ENCODE results near the gene GSTT2B.
A peak's percentile ranks its signal among the peaks of the same experiment; 100 is the strongest.
"Not testable (repeated sequence)": the region's sequence is repeated elsewhere in the genome, so short reads cannot be mapped to it uniquely, and the experiment has no call there.

Gene GSTT2B

GRCh38 chr22:23922921-23923320 lies 38.1 kb downstream of the GSTT2B start:
- no peak overlapping the region for H3K4me3 ChIP-seq (ENCODE audit: low read depth, low read length)
- H3K27ac ChIP-seq: no peak overlapping the region
- H3K27me3 ChIP-seq (replicated peaks): no peaks in the 10 kb centered on the region
- in situ Hi-C loops (cut with HindIII; ENCODE audit: low pct_ligation_motif_present, low sequenced_read_pairs): no loop called here
- H3K36me3 ChIP-seq (replicated peaks): peaks cover 33% of the 10 kb centered on the region
- TF ChIP-seq CTCF (IDR thresholded peaks at IDR 0.05; ENCODE audit: low read depth, low read length, missing control alignments): no peak
- DNase-seq: no peak

GRCh38 chr22:23921586-23922201 lies 39.3 kb downstream of the GSTT2B start:
- H3K36me3 ChIP-seq (replicated peaks): peaks cover 30% of the 10 kb centered on the region

GRCh38 chr22:23920267-23920611 lies 40.8 kb downstream of the GSTT2B start:
- DNase-seq; H3K4me3 ChIP-seq (ENCODE audit: low read depth, low read length); H3K27me3 ChIP-seq (replicated peaks); in situ Hi-C loops (cut with HindIII; ENCODE audit: low pct_ligation_motif_present, low sequenced_read_pairs): not testable (repeated sequence)
- Histone ChIP-seq H3K36me3 (replicated peaks) (peaks cover 20% of the 10 kb centered on the region), H3K27ac (peak overlapping the region; percentile 17)

More at GRCh38 chr22:23921586-23922201, 39.3 kb downstream of the GSTT2B start:
- H3K27ac ChIP-seq; H3K27me3 ChIP-seq (replicated peaks); in situ Hi-C loops (cut with HindIII; ENCODE audit: low pct_ligation_motif_present, low sequenced_read_pairs); H3K4me3 ChIP-seq (ENCODE audit: low read depth, low read length): not testable (repeated sequence)
- peak; percentile 49 for DNase-seq

- TF ChIP-seq CTCF (IDR thresholded peaks at IDR 0.05; ENCODE audit: low read depth, low read length, missing control alignments): no peak
- H3K36me3 ChIP-seq (replicated peaks): no peaks in the 10 kb centered on the region
- no peaks in the 10 kb centered on the region for H3K27me3 ChIP-seq (replicated peaks)
- in situ Hi-C loops (cut with HindIII; ENCODE audit: low pct_ligation_motif_present, low sequenced_read_pairs): no loop called here
- H3K4me3 ChIP-seq (ENCODE audit: low read depth, low read length): no peak overlapping the region
- no peak for DNase-seq
- H3K27ac ChIP-seq: no peak overlapping the region
These were observed 45.7 kb downstream of the GSTT2B start for GRCh38 chr22:23915290-23915689.

GRCh38 chr22:23913661-23914353 lies 47.2 kb downstream of the GSTT2B start:
- peak overlapping the region; percentile 68 for H3K4me3 ChIP-seq (ENCODE audit: low read depth, low read length)
- peak; percentile 99 for DNase-seq
- H3K36me3 ChIP-seq (replicated peaks): no peaks in the 10 kb centered on the region
- peak overlapping the region; percentile 68 for H3K27ac ChIP-seq
- no peaks in the 10 kb centered on the region for H3K27me3 ChIP-seq (replicated peaks)
- in situ Hi-C loops (cut with HindIII; ENCODE audit: low pct_ligation_motif_present, low sequenced_read_pairs): no loop called here
- TF ChIP-seq CTCF (IDR thresholded peaks at IDR 0.05; ENCODE audit: low read depth, low read length, missing control alignments): no peak

GRCh38 chr22:23913306-23913660 lies 47.7 kb downstream of the GSTT2B start:
- in situ Hi-C loops (cut with HindIII; ENCODE audit: low pct_ligation_motif_present, low sequenced_read_pairs): no loop called here
- H3K27me3 ChIP-seq (replicated peaks): no peaks in the 10 kb centered on the region
- DNase-seq: no peak
- peak overlapping the region; percentile 68 for H3K27ac ChIP-seq
- peak overlapping the region; percentile 68 for H3K4me3 ChIP-seq (ENCODE audit: low read depth, low read length)
- TF ChIP-seq CTCF (IDR thresholded peaks at IDR 0.05; ENCODE audit: low read depth, low read length, missing control alignments): no peak
- no peaks in the 10 kb centered on the region for H3K36me3 ChIP-seq (replicated peaks)
